Mesenchymal stem cell (in vitro differentiated cells and primary cell): ENCODE results near the gene ABCC9.
"Not testable (repeated sequence)": the region's sequence is repeated elsewhere in the genome, so short reads cannot be mapped to it uniquely, and the experiment has no call there.

ENCODE experiments used
- DNase-seq: peaks from one replicate; pipeline ENCODE4 v3.0.0-alpha.2; 2013
- H2AFZ ChIP-seq: one replicate; pipeline ENCODE4 v1.6.1; 2013; ENCODE audit warnings: low read depth, mild to moderate bottlenecking, control low read depth, inconsistent platforms, low read length, moderate library complexity
- H2AK5ac ChIP-seq: 2 replicates; pipeline ENCODE4 v1.6.1; 2013; ENCODE audit warnings: low read length, moderate library complexity, mild to moderate bottlenecking, inconsistent platforms; ENCODE audit not compliant: severe bottlenecking
- H2BK120ac ChIP-seq: one replicate; pipeline ENCODE4 v1.6.1; 2013; ENCODE audit warnings: low read depth, mild to moderate bottlenecking, inconsistent platforms, low read length, moderate library complexity
- H2BK12ac ChIP-seq, 2 experiments: one replicate each; pipeline ENCODE4 v1.6.1; 2013; ENCODE audit warnings: inconsistent platforms in 2 of 2, low read length in 2 of 2, mild to moderate bottlenecking in 2 of 2, moderate library complexity in 2 of 2, control low read depth in 1 of 2
- H2BK15ac ChIP-seq: one replicate; pipeline ENCODE4 v1.6.1; 2013; ENCODE audit warnings: mild to moderate bottlenecking, low read depth, inconsistent platforms; ENCODE audit not compliant: poor library complexity, severe bottlenecking
- H2BK5ac ChIP-seq: 2 replicates; pipeline ENCODE4 v1.6.1; 2013; ENCODE audit warnings: low read depth, mild to moderate bottlenecking, low read length, control low read depth, inconsistent platforms; ENCODE audit not compliant: poor library complexity, severe bottlenecking
- H3K14ac ChIP-seq, 2 experiments: one replicate each; pipeline ENCODE4 v1.6.1; 2013; ENCODE audit warnings: inconsistent platforms in 2 of 2, low read length in 2 of 2, control low read depth in 1 of 2, mild to moderate bottlenecking in 1 of 2, moderate library complexity in 1 of 2
- H3K18ac ChIP-seq, 2 experiments: one replicate each; pipeline ENCODE4 v1.6.1; 2013; ENCODE audit warnings: inconsistent platforms in 2 of 2, low read length in 2 of 2, control low read depth in 1 of 2, low read depth in 1 of 2, mild to moderate bottlenecking in 1 of 2
- H3K23ac ChIP-seq, 2 experiments: one replicate each; pipeline ENCODE4 v1.6.1; 2013; ENCODE audit warnings: inconsistent platforms in 2 of 2, low read length in 2 of 2, mild to moderate bottlenecking in 2 of 2, moderate library complexity in 2 of 2, control low read depth in 1 of 2
- H3K27ac ChIP-seq: 2 replicates; pipeline ENCODE4 v1.5.1; 2013; ENCODE audit warnings: mild to moderate bottlenecking, moderate library complexity, low read length, control low read depth, inconsistent platforms; ENCODE audit not compliant: poor library complexity, severe bottlenecking
- H3K27me3 ChIP-seq, 2 experiments: 2 replicates each; pipeline versions ENCODE4 v1.6.1 to v1.7.0; 2013; ENCODE audit warnings: low read length in 2 of 2, mild to moderate bottlenecking in 2 of 2, moderate library complexity in 2 of 2, control low read depth in 1 of 2, inconsistent platforms in 1 of 2; ENCODE audit not compliant: control insufficient read depth in 1 of 2, insufficient read depth in 1 of 2
- H3K36me3 ChIP-seq, 2 experiments: 2 replicates each; pipeline versions ENCODE4 v1.6.1 to v1.7.0; 2013; ENCODE audit warnings: low read length in 2 of 2, control low read depth in 1 of 2, inconsistent platforms in 1 of 2, low read depth in 1 of 2, mild to moderate bottlenecking in 1 of 2; ENCODE audit not compliant: insufficient read depth in 2 of 2, control insufficient read depth in 1 of 2
- H3K4ac ChIP-seq, 2 experiments: one replicate each; pipeline ENCODE4 v1.6.1; 2013; ENCODE audit warnings: inconsistent platforms in 2 of 2, low read length in 2 of 2, mild to moderate bottlenecking in 2 of 2, moderate library complexity in 2 of 2, control low read depth in 1 of 2, low read depth in 1 of 2
- H3K4me1 ChIP-seq: 2 replicates; pipeline ENCODE4 v1.6.1; 2013; ENCODE audit warnings: low read depth, low read length, control low read depth; ENCODE audit not compliant: control insufficient read depth, insufficient read depth
- H3K4me2 ChIP-seq: 2 replicates; pipeline ENCODE4 v1.6.1; 2013; ENCODE audit warnings: low read length, mild to moderate bottlenecking, inconsistent platforms; ENCODE audit not compliant: poor library complexity, severe bottlenecking
- H3K4me3 ChIP-seq, 2 experiments: 2 replicates each; pipeline versions ENCODE4 v1.5.1 to v1.7.0; 2013; ENCODE audit warnings: low read length in 2 of 2, mild to moderate bottlenecking in 2 of 2, control low read depth in 1 of 2, low read depth in 1 of 2; ENCODE audit not compliant: insufficient read depth in 1 of 2
- H3K79me1 ChIP-seq: replicated peaks from 2 replicates; pipeline ENCODE4 v1.6.1; 2013; ENCODE audit warnings: mild to moderate bottlenecking, control low read depth, low read length, inconsistent platforms; ENCODE audit not compliant: poor library complexity, severe bottlenecking
- H3K9ac ChIP-seq: 2 replicates; pipeline ENCODE4 v1.7.0; 2013; ENCODE audit warnings: mild to moderate bottlenecking, low read length, moderate library complexity
- H3K9me3 ChIP-seq: 2 replicates; pipeline ENCODE4 v1.7.0; 2013; ENCODE audit warnings: mild to moderate bottlenecking, low read length; ENCODE audit not compliant: control insufficient read depth
- H4K8ac ChIP-seq: one replicate; pipeline ENCODE4 v1.6.1; 2013; ENCODE audit warnings: inconsistent platforms, mild to moderate bottlenecking, low read length, moderate library complexity
- H4K91ac ChIP-seq: one replicate; pipeline ENCODE4 v1.6.1; 2013; ENCODE audit warnings: mild to moderate bottlenecking, low read length, inconsistent platforms
- WGBS: methylation state at CpG from one replicate; pipeline ENCODE4 v1.1.7; 2013; ENCODE audit warnings: mixed read lengths; 5-methylcytosine and 5-hydroxymethylcytosine counted together

The ABCC9 gene

GRCh38 chr12:21929972-21930371 lies 11.3 kb downstream of the ABCC9 start:
- not testable (repeated sequence) for H3K4me1 ChIP-seq, H2AK5ac ChIP-seq
- WGBS, result no CpG with 5 or more reads among the region's 1 CpG

GRCh38 chr12:21925296-21925913 lies 15.8 kb downstream of the ABCC9 start:
- no peak overlapping the region for H3K18ac ChIP-seq
- no peak overlapping the region for H3K9ac ChIP-seq
- H3K14ac ChIP-seq, result no peak overlapping the region
- no peak overlapping the region for H2BK120ac ChIP-seq
- no peaks in the 10 kb centered on the region for H3K79me1 ChIP-seq
- H3K36me3 ChIP-seq, result no peaks in the 10 kb centered on the region
- no peak overlapping the region for H2AK5ac ChIP-seq
- WGBS, result 94% methylated on average over 3 of the region's 3 CpGs
- H3K4me1 ChIP-seq, result no peaks in the 10 kb centered on the region
- no peak overlapping the region for H2BK12ac ChIP-seq
- H3K27me3 ChIP-seq, result no peaks in the 10 kb centered on the region
- no peak for DNase-seq
- H4K91ac ChIP-seq, result no peak overlapping the region
- H3K4me2 ChIP-seq, result no peak overlapping the region
- H3K9me3 ChIP-seq, result no peaks in the 10 kb centered on the region
- H3K4me3 ChIP-seq, result no peak overlapping the region
- no peak overlapping the region for H2AFZ ChIP-seq
- no peak overlapping the region for H4K8ac ChIP-seq
- H3K23ac ChIP-seq, result no peak overlapping the region
- H2BK5ac ChIP-seq, result no peak overlapping the region
- H3K4ac ChIP-seq, result no peak overlapping the region
- no peak overlapping the region for H3K27ac ChIP-seq
- no peak overlapping the region for H2BK15ac ChIP-seq

More at GRCh38 chr12:21929972-21930371, 11.3 kb downstream of the ABCC9 start:
- not testable (repeated sequence) for H3K9ac ChIP-seq, H2AFZ ChIP-seq, H4K91ac ChIP-seq, H3K4me3 ChIP-seq, H3K14ac ChIP-seq, H2BK5ac ChIP-seq, H3K79me1 ChIP-seq, DNase-seq, H2BK15ac ChIP-seq, H3K27me3 ChIP-seq, H3K27ac ChIP-seq, H3K36me3 ChIP-seq, H2BK120ac ChIP-seq, H3K9me3 ChIP-seq, H3K18ac ChIP-seq, H3K4ac ChIP-seq, H2BK12ac ChIP-seq, H4K8ac ChIP-seq, H3K4me2 ChIP-seq, H3K23ac ChIP-seq

- H2BK5ac ChIP-seq, result no peak overlapping the region
- H3K4me3 ChIP-seq, result no peak overlapping the region
- no peaks in the 10 kb centered on the region for H3K79me1 ChIP-seq
- no peak overlapping the region for H2AFZ ChIP-seq
- H3K27me3 ChIP-seq, result no peaks in the 10 kb centered on the region
- H2AK5ac ChIP-seq, result no peak overlapping the region
- no peaks in the 10 kb centered on the region for H3K4me1 ChIP-seq
- H3K4me2 ChIP-seq, result no peak overlapping the region
- no peaks in the 10 kb centered on the region for H3K9me3 ChIP-seq
- no peak overlapping the region for H3K4ac ChIP-seq
- no peak overlapping the region for H2BK120ac ChIP-seq
- no peak for DNase-seq
- H3K14ac ChIP-seq, result no peak overlapping the region
- no peak overlapping the region for H3K27ac ChIP-seq
- no peaks in the 10 kb centered on the region for H3K36me3 ChIP-seq
- no peak overlapping the region for H3K18ac ChIP-seq
- H4K91ac ChIP-seq, result no peak overlapping the region
- H2BK15ac ChIP-seq, result no peak overlapping the region
- WGBS, result 63% methylated on average over 1 of the region's 1 CpG
- no peak overlapping the region for H2BK12ac ChIP-seq
- H3K9ac ChIP-seq, result no peak overlapping the region
- H3K23ac ChIP-seq, result no peak overlapping the region
- H4K8ac ChIP-seq, result no peak overlapping the region
Observed at GRCh38 chr12:21921436-21921835, 19.8 kb downstream of the ABCC9 start.

- Histone ChIP-seq H2BK5ac (no peak overlapping the region), H3K23ac (no peak overlapping the region), H3K18ac (no peak overlapping the region), H2BK15ac (no peak overlapping the region), H2AK5ac (no peak overlapping the region), H2BK120ac (no peak overlapping the region), H4K8ac (no peak overlapping the region), H3K9me3 (no peaks in the 10 kb centered on the region), H3K4me3 (no peak overlapping the region), H2BK12ac (no peak overlapping the region), H3K4me2 (no peak overlapping the region), H2AFZ (no peak overlapping the region), H3K9ac (no peak overlapping the region), H3K14ac (no peak overlapping the region), H3K4me1 (no peaks in the 10 kb centered on the region), H3K27ac (no peak overlapping the region), H3K4ac (no peak overlapping the region), H4K91ac (no peak overlapping the region), H3K36me3 (no peaks in the 10 kb centered on the region), H3K79me1 (no peaks in the 10 kb centered on the region), H3K27me3 (no peaks in the 10 kb centered on the region)
- DNase-seq, result no peak
- 56% methylated on average over 3 of the region's 3 CpGs for WGBS
Observed at GRCh38 chr12:21918456-21918855, 22.8 kb downstream of the ABCC9 start.
